Ovary (tissue), 3 donors: ENCODE results near the gene PRKCQ.

ENCODE experiments used
- POLR2A ChIP-seq: fragments of 450-650 bp; IDR thresholded peaks from one replicate; pipeline ENCODE4 v1.6.1; 2017; ENCODE audit warnings: antibody characterized with exemption, mild to moderate bottlenecking, moderate library complexity
- TF ChIP-seq, protein P1 (sequence below), 3 donors: fragments of 450-650 bp in 2 of 3; fragments of 200-600 bp in 1 of 3; IDR thresholded peaks; one replicate each; pipeline versions ENCODE4 v1.5.1 to v1.8.0; 2016 to 2022; ENCODE audit warnings: antibody characterized with exemption in 3 of 3, mild to moderate bottlenecking in 1 of 3
- donor health status: DM: no; HTN: no; CAD: no.

DNA sequence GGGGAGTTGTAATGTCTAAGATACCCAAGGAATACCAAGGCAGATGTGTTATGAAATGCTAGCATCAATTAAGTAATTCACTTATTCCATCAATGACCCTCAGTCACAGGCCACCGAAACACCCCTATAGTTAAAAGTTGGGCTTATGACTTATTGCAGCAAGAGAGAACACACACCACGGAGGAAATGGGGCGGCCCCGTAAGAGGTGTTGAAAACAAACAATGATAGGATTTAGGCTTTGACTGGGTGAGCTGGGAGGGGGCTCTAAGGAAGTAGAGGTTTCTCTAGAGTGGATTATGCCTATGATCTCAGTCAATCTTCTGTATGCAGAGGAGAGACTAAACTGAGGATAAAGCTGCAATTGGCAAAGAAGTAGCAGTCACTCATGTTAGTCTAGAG, 45.4 kb upstream of the PRKCQ start:
- no peak for TF ChIP-seq POLR2A
- TF ChIP-seq, protein P1, sequence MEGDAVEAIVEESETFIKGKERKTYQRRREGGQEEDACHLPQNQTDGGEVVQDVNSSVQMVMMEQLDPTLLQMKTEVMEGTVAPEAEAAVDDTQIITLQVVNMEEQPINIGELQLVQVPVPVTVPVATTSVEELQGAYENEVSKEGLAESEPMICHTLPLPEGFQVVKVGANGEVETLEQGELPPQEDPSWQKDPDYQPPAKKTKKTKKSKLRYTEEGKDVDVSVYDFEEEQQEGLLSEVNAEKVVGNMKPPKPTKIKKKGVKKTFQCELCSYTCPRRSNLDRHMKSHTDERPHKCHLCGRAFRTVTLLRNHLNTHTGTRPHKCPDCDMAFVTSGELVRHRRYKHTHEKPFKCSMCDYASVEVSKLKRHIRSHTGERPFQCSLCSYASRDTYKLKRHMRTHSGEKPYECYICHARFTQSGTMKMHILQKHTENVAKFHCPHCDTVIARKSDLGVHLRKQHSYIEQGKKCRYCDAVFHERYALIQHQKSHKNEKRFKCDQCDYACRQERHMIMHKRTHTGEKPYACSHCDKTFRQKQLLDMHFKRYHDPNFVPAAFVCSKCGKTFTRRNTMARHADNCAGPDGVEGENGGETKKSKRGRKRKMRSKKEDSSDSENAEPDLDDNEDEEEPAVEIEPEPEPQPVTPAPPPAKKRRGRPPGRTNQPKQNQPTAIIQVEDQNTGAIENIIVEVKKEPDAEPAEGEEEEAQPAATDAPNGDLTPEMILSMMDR (IDR thresholded peaks at IDR 0.05), result no peak
